ENCODE results near the gene ICAM2.
"Not testable (repeated sequence)": the region's sequence is repeated elsewhere in the genome, so short reads cannot be mapped to it uniquely, and the experiment has no call there.

Gene ICAM2

DNA sequence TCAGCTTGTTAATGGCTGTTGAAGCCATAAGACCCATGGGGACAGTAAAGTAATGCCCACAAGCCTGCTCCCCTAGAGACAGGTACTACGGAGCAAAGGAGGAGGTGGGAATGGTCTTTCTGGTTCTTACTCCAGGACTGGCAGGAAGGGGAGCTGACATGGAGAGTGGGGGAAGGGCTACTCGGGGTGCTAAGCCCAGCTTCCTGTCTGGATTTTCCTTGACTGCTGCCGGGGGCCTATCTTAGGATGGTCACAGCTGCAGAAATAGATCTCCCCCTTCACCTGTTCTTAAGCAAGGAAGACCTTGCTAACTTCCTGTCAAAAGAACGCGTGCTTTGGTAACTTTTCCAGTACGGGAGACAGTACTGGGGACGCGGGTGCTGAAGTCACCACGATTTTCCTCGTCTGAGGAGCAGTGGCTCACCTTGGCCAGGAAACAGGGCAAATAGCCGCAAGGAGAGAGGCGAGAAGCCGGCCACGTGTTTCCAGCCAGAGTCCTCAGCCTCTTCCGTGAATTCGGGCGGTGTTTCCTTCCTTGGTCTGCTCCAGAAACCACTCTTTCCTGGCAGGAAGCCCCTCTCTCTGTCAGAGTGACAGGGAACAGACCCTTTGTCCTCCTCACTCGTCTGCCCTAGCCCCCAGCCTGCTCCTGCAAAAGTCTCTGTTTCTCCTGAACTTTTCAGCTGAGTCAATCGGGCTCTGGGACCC, 22.9 kb downstream of the ICAM2 start:
- DNase-seq (ENCODE audit: low read depth in 2 of 2): no peak

DNA sequence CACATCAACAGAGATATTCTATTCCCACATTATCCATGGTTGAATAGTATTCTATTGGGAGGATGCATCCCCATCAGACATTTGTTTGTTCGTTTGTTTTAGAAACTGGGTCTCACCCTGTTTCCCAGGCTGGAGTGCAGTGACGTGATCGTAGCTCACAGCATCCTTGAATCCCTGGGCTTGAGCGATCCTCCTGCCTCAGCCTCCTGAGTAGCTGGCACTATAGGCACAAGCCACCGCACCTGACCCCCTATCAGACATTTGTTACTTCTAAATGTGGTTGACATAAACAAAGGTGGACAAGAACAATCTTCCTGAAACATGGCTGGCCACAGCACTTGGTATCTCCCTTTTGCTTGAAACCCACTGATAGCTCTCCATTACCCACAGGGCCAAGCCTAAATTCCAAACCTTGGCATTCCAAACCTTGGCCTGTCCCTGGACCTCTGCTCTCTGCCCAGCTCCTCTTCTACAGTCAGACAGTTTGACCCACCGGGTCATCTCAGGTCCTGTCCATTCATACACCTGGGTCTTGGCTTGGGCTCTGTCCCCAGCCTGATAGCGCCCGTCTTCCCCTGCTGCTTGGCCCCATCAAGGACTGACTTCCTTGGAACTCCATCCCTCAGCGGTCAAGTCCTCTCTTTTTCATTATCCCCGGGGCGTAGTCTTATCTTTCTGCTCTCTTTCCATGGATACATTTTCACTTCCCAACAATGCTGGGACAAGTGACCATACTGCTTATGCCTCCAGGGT, 23.8 kb downstream of the ICAM2 start:
- DNase-seq (ENCODE audit: low read depth in 2 of 2): no peak

DNA sequence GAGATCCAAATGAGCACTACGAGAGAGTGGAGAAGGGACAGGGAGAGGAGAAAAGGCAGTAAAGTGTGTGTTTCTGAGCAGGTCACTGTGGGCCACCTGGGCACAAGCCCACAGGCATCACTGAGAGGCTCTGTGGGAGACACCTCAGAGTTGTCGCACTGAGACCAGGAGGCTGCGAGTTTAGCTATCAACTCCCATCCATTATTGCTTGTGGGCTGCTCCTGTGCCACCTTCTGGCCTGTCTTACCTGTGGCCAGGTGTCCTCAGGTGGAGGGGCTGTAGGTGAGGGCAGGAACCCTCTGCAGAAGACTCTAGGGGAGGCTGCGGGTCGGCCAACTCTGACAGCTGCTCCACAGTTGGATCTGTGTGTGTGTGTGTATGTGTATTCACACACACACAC, 24.8 kb downstream of the ICAM2 start:
- DNase-seq (ENCODE audit: low read depth in 2 of 2): no peak

DNA sequence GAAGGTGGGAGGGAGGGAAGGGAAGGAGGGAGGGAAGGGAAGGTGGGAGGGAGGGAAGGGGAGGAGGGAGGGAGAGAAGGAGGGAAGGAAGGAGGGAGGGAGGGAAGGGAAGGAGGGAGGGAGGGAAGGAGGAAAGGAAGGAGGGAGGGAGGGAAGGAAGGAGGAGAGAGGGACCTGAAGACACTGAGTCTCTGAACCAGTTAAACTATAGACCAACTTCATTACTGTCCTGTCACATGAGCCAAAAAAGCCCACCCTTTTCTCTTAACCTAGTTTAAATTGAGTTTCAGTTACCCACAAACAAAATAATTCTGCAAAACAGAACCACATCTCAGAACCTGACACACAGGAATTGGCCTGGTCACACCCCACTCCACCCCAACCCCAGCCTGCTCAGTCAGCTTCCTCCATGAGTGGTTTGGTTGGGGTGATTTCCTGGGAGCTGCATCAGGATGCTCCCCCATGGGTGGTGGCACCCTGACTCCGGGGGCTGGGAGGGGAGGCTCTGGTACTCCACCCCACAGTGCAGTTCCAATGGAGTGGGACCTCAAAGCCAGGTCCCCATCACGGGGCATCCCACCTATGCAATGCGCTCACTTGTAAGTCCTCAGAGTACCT, 27.0 kb downstream of the ICAM2 start:
- no peak for DNase-seq (ENCODE audit: low read depth in 2 of 2)

DNA sequence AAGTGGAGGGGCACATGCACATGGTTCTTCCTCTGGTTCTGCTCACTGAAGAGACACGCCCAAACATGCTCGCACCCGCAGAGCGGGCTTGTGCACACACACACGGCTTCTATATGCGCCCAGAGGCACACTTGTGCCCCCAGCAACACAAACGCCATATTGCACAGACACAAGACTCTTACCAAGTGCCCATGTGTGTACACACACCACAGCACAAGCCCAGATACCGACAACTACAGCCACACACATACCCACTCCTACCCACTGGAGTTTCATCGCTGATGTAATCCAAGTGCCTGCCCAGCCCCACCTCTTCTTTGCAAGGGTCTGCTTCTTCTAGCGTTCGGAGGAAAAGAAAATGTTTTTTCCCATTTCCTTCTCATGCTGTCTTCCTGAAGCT, 28.8 kb downstream of the ICAM2 start:
- no peak for DNase-seq (ENCODE audit: low read depth in 2 of 2)

DNA sequence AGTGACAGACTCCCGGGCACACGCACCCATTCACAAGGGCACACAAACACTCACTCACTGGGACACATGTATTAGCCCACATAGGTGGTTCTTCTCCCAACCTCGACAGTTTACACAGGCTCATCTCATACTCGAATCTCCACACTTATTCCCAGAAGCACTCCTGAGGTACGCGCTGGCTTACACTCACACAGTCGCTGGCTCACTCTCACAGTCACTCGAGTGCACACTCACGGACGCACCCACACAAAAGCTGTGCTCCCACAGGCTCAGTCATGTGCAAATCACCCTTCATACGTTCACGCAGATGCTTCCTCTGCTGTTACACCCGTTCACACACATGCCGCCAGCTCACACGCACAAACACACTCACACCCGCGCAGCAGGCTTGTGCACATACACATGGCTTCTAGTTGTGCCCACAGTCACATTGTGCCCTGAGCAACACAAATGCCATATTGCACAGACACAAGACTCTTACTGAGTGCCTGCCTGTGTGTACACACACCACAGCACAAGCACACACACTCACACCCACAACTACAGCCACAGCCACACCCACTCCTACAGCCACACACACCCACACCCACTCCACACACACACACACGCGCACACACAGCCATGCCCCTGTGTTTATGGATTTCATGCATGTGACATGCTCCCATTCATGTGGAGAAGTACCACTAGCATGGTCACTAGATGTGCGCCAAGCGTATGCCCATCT, 30.6 kb downstream of the ICAM2 start:
- DNase-seq (ENCODE audit: low read depth in 2 of 2): no peak

DNA sequence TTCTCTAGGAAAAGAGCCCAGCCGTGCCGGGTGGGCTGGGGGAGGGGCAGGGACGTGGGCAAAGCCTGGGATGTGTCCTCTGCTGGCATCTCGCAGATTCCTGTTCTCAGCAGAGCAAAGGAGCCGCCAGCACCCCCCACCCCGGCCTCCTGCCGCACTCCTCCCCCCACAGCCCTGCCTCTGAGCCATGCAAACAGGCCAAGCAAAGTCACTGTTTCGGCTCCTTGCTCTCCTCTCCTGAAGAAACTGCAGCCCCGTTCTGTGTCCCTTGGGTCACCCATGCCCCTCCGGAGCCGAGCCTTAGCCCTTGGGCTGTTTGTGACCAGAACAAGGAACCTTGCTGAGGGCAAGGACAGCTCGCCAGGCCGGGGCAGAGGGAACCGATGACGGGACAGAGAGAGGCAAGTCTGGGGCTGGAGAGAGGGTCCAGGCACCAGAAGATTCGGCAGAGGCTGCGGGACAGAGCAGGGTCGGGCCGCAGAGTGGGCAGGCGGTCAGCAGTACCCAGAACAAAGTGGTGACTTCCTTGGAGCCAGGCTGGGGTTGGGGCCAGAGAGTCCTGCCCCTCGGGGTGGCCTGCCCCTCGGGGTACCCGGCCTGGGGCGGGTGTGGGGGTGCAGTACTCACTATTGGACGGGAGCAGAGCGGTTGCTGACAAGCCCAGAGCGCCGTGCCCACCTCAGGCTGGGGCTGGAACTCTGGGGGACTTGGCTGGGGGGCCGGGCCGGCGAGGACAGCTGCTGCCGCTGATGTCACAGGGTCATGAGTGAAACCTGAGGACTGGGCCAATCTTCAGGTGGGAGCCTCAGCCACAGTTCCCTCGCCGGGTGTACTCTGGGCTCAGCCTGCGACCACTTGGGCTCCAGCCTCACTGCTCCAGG, 31.5 kb downstream of the ICAM2 start:
- DNase-seq (ENCODE audit: low read depth in 2 of 2): no peak

DNA sequence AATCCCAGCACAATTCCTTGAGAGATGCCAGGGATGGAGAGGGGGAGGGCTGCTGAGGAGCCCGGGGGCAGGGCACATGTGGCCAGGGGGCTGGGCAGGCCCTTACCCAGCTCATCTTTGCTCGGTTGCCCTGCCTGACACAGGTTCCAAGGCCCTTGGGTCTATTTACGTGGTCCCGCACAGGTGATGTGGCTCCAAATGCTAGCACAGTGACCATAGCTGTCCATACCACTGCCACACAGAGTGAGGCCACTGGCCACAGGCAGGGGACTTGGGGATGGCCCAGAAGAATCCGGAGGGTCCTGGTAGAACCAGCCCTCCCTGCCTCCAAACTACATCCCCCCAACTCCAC, 32.3 kb downstream of the ICAM2 start:
- no peak for DNase-seq (ENCODE audit: low read depth in 2 of 2)

DNA sequence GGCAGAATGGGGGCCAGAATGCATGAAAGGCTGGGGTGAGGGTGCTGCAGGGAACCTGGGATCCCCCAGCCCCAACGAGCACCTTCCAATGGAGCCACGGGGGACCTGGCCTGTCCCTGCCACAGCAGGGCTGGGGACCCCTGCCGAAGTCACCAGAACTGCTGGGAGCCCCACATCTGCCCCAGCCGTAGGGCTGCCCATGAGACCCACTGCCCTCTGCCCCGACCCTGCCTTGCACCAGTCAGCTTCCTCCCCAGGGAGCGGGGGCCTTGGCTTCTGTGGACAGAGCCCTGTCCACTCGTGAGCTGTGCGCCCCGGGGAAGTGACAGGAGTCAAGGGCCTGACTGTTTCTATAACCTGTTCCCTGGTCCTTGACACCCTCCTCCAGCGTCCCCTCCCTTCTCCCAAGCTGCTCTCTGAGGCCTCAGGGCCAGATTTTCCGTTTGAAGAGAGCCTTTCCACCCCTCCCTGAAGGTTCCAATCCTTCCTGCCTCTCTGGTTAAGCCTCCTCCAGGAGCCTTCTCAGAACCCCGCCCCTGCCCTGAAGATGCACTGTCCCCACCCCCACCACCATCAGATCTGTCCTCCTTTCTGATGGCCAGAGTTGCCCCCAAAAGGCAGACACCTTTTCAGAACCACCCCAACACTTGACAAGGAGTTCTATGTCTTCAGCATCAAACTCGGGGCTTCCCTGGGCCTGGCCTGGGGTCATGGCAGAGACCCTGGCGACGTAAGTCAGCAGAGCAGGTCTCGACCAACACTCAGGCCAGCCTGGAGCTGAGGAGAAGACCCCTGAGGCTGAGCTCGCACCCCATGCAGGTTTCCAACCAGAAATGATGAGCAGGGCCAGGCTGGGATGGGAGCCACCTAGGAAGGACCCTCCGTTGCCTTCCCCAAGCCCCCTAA, 33.0 kb downstream of the ICAM2 start:
- DNase-seq (ENCODE audit: low read depth in 2 of 2): no peak

DNA sequence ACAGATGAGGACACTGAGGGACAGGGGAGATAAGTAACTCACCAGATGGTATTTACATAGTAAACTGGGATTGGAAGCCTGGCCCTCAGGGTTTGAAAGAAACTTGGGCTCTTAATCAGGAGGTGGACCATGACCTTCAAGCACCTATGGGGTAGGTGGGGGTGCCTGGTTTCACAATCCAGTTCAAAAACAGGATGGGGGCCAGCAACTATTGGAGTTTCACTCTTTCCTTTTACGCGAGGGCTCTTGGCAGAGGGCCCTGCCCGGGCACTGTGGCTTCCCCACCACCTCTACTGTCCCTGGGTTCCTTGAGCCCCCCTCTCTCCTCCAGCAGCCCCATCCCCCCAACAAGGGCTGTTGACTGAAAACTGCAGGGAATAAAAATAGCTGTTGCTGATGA, 33.6 kb downstream of the ICAM2 start:
- no peak for DNase-seq (ENCODE audit: low read depth in 2 of 2)

DNA sequence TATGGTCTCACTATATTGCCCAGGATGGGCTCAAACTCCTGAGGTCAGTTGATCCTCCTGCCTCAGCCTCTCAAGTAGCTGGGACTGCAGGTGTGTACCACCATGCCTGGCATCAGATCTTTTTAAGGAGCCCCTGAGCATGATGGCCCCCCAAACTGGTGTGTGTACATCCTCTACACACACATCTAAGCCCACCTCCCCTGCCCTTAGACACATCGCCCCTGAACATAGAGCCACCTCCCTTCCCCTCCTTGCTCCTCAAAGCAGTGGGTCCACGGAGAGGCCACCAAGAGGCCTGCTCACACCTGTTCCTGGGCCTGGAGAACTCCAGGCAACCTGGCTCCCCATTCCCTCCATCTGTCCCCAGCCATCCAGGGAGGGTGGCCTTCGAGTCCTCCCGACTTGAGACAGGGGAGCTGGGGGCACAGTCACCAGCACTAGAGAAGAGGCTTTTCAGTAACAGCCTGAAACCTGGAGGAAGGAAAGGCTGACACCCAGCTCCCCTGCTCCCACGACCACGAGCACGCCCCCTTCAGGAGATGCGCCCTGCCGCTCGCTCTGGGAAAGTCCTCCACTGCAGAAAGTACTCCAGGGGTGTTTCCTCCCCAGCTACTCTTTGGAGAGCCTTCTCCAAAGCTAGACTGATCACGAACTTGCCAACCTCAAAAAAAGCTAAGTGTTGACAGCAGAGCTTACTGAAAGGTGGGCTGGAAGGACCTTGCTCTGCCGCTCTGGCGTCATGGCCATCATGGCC, 34.9 kb downstream of the ICAM2 start:
- no peak for DNase-seq (ENCODE audit: low read depth in 2 of 2)

DNA sequence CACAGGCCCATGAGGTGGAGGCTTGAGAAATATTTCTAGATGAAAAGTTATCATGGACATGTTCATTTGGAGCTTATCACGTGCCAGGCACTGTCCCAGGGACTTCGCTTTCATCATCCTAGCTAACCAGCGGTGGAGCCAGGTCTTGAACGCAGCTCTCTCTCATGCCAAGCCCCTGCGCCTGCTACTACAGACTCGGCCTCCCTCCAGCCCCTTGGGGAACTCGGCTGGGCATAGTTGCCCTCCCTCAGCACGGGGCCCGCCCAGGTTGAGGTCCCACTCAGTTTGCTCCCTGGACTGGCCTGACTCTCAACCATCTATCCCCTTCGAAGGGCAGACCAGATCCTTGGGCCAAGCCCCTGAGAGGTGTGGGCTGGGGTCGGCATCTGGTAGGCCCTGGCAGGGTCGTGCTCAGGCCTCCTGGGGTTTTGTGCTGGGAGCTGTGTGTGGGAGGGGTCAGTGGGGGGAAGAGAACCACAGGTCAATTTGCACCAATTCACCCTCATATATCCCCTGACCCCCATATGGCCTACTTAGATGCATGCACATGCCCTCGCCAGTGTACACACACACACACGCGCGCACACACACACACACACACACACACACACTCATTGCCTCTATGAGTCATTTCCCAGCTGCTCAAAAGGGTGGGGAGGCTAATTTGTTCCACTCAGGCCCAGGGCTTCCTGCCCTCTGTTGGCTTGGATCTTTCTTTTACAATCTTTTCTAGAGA, 35.6 kb downstream of the ICAM2 start:
- DNase-seq (ENCODE audit: low read depth in 2 of 2): no peak

DNA sequence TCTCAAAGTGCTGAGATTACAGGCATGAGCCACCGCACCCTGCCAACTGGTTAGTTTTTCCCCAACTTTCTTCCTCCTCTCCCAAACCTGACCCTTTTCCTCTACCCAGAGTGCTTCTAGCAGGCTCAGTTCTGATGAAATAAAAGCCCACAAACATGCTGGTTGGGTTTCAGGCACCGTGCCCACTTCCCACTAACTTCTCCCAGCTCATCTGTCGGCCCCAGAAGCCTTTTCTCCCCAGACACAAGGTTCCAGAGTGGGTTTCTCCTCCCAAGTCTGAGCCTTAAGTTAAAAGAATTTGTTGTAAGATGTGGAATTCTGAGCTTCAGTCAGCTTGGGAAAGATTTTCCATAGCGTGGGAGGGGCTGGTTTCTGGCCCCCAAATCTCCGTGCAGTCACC, 36.2 kb downstream of the ICAM2 start:
- DNase-seq (ENCODE audit: low read depth in 2 of 2): no peak

DNA sequence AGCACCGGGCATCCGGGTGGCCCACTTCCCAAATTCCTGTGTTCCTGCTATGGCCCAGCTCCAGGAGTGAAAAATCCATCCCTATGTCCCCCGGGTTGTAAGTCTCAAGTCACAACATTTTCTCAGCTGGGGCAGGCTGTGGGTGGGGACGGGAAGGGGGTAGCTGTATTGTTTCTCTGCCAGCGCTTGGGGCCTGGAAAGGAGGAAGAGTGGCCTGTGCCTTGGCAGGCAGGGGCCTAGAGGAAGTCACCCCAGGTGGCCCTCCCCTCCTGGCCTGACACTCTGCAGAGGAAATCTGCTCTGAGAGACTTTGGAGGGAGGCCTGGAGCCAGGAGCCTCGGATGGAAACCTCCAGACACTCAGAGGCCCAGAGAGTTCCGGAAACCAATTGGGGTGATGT, 37.1 kb downstream of the ICAM2 start:
- DNase-seq (ENCODE audit: low read depth in 2 of 2): no peak

DNA sequence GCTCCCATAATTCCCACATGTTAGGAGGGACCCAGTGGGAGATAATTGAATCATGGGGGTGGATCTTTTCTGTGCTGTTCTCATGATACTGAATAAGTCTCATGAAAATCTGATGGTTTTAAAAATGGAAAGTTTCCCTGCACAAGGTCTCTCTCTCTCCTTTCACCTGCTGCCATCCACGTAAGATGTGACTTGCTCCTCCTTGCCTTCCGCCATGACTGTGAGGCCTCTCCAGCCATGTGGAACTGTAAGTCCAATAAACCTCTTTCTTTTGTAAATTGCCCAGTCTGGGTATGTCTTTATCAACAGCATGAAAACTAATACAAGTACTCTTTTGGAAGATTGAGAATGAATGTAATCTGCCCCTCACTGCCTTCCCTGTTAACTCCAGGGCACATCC, 37.8 kb downstream of the ICAM2 start:
- DNase-seq (ENCODE audit: low read depth in 2 of 2): not testable (repeated sequence)

DNA sequence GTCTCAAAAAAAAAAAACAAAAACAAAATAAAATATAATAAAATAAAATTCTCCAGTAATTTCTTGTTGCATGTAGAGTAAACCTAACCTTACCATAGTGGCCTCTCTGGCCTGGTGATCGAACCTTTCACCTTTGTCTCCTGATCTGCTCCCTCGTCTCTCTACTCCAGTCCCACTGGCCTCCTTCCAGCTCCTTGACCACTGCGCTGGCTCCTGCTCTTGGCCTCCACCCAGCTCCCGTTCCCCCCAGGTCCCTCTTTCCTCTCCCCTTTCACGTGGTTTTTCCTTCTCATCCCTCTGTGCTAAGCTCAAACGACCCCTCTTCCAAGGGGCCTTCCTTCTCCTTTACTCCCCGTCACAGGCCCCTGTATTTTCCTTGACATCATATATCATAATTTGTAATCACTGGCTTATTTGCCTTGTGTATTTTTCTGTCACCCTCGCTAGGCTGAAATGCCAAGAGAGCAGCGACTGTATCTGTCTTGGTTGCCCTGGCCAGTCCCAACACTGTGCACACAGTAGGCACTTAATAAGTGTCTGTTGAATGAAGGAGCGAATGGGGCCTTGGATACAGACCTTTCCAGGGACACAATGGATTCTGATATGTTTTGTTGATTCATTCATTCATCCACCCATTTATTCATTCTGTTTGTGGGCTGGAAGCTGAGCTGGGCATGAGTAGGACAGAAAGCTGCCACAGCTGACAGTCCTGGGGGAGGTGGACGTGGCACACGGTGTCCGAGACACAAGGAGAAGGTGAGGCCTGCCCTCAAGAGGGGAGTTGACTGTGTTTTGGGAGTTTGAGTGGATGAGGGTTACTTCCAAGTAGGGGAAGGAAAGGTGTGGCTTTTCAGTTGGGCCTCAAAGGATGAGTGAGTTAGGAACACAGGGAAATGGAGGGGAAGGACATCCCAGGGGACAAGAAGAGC, 41.9 kb downstream of the ICAM2 start:
- no peak for DNase-seq (ENCODE audit: low read depth in 2 of 2)

DNA sequence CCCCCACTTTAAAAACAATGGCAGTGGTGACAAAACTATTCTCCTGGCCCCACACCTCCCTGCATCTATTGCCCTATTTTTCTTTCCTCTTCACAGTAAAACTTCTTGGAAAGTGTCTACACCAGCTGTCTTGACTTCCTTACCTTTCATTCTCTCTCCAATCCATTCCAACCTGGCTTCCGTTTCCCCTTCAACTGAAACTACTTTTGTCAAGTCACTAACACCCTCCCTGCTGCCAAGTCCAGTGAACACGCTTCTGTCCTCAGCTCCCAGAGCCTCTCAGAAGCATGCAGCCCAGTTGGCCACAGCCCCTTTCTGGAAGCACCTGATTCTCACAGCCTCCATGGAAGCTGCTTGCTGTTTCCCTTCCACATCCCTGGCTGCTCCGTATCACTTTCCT, 43.7 kb downstream of the ICAM2 start:
- DNase-seq (ENCODE audit: low read depth in 2 of 2): no peak

DNA sequence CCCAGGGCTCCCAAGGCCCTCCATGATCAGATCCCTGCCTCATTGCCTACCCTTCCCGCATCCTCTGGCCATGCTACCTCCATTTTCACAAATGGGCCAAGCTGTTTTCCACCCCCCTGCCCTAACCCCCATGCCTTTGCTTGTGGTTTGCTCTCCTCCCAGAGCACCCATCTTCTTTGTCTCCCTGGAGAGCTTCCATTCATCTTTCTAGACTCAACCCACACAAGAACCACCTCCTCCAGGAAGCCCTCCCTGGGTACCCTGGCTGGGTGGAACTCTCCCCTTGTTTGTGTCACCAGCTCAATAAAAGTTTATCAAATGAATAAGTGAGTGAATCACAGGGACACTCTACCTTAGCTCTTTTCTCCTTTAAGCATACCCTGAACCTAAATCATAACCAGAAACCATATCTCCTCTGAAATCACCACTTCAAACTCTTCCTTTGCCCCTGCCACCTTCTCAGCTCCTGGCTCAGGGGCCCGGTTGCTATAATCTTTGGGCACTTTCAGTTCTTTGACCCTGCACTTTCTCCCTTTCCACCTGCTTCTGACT, 44.8 kb downstream of the ICAM2 start:
- no peak for DNase-seq (ENCODE audit: low read depth in 2 of 2)
